OCI-LY7 (cell line): ENCODE results near the gene TOM1L2. TPM values are rescaled to one million over a fixed set of nuclear protein-coding genes. Genes with fewer than 3 reads are reported as not detected.
A peak's percentile ranks its signal among the peaks of the same experiment; 100 is the strongest.

Experiments
- BruUV-seq: library from RNA; stranded (reverse); fragments of 400-500 nt; replicated peaks from 2 replicates; lab custom pipeline; 2021; lab: Mats Ljungman, UMichigan
- CTCF ChIA-PET: fragments of 300-600 bp; sonication (Branson Sonifier 250); formaldehyde crosslinking; loops from one replicate; lab custom pipeline; 2022; ENCODE audit warnings: antibody characterized with exemption; ENCODE audit not compliant: unreplicated experiment; lab: Charles Lee
- POLR2A ChIA-PET: fragments of 300-600 bp; sonication (Branson Sonifier 250); formaldehyde crosslinking; loops from one replicate; lab custom pipeline; 2022; ENCODE audit warnings: antibody characterized with exemption; lab: Charles Lee
- DNase-seq: peaks from one replicate; pipeline ENCODE4 v3.0.0-alpha.2; 2015; ENCODE audit warnings: low spot score
- H2AFZ ChIP-seq: fragments of 200-600 bp; sonication (generic), shearing (Covaris generic); 2 replicates; pipeline ENCODE4 v1.6.1; 2014; ENCODE audit warnings: mild to moderate bottlenecking, antibody characterized with exemption, low read length, moderate library complexity
- H3K27ac ChIP-seq: fragments of 200-600 bp; sonication (generic); 2 replicates; pipeline ENCODE4 v1.5.1; 2014; ENCODE audit warnings: mixed run types, low read depth, mild to moderate bottlenecking, moderate library complexity, low read length, inconsistent platforms; ENCODE audit not compliant: poor library complexity, severe bottlenecking
- H3K36me3 ChIP-seq: fragments of 200-600 bp; sonication (generic); 2 replicates; pipeline ENCODE4 v1.6.1; 2014; ENCODE audit warnings: mild to moderate bottlenecking, antibody characterized with exemption, low read length, moderate library complexity, mixed read lengths; ENCODE audit not compliant: insufficient read depth
- H3K4me1 ChIP-seq: fragments of 200-600 bp; sonication (generic); 2 replicates; pipeline ENCODE4 v1.5.1; 2014; ENCODE audit warnings: mild to moderate bottlenecking, low read length; ENCODE audit not compliant: insufficient read depth, poor library complexity, severe bottlenecking
- H3K4me2 ChIP-seq: fragments of 200-600 bp; sonication (generic); 2 replicates; pipeline ENCODE4 v1.6.1; 2014; ENCODE audit warnings: mild to moderate bottlenecking, low read length
- H3K4me3 ChIP-seq: fragments of 200-600 bp; sonication (generic); 2 replicates; pipeline ENCODE4 v1.5.1; 2014; ENCODE audit warnings: mild to moderate bottlenecking, low read depth, low read length; ENCODE audit not compliant: poor library complexity, severe bottlenecking
- H3K79me2 ChIP-seq: fragments of 200-600 bp; sonication (generic); 2 replicates; pipeline ENCODE4 v1.6.1; 2016; ENCODE audit warnings: low read depth, mild to moderate bottlenecking, low read length, moderate library complexity, mixed read lengths; ENCODE audit not compliant: insufficient read depth
- H3K9me2 ChIP-seq: fragments of 200-600 bp; sonication (generic); 2 replicates; pipeline ENCODE4 v1.6.1; 2016; ENCODE audit warnings: mild to moderate bottlenecking, low read length, mixed read lengths; ENCODE audit not compliant: insufficient read depth
- H3K9me3 ChIP-seq: fragments of 200-600 bp; sonication (generic); 2 replicates; pipeline ENCODE4 v1.6.1; 2014; ENCODE audit warnings: mild to moderate bottlenecking, mixed run types, low read length, mixed read lengths
- H4K20me1 ChIP-seq: fragments of 200-600 bp; sonication (generic); 2 replicates; pipeline ENCODE4 v1.6.1; 2014; ENCODE audit warnings: mild to moderate bottlenecking, antibody characterized with exemption, low read length, moderate library complexity, mixed read lengths; ENCODE audit not compliant: insufficient read depth
- EZH2phosphoT487 ChIP-seq: fragments of 200-600 bp; sonication (generic); IDR thresholded peaks from 2 replicates; pipeline ENCODE4 v1.6.1; 2018; ENCODE audit warnings: low read depth, borderline replicate concordance, mild to moderate bottlenecking, mixed run types, antibody characterized with exemption, low read length, moderate library complexity, mixed read lengths
- intact Hi-C: fragments of 100-400 bp; cut with micrococcal nuclease; formaldehyde crosslinking; loops from one replicate; pipeline ENCODE4 v1.10.0; 2022; ENCODE audit not compliant: unreplicated experiment
- total RNA-seq, 2 experiments: library from RNA; depleted of rRNA in 1 of 2; stranded (reverse); fragments of >200 nt in 1 of 2; shearing (Covaris generic) in 1 of 2; gene quantifications; 2 replicates each; pipeline ENCODE4 v1.2.3, GENCODE V29; 2014 to 2022
- TF ChIP-seq, protein P1 (sequence below): fragments of 200-600 bp; sonication (generic); conservative IDR thresholded peaks from 2 replicates; pipeline ENCODE4 v1.5.1; 2014; ENCODE audit warnings: mild to moderate bottlenecking, antibody characterized with exemption, low read length, moderate library complexity, mixed read lengths

TOM1L2 gene
- total RNA-seq, 2 experiments from 2014 or later: 4.9 to 14.3 TPM

DNA sequence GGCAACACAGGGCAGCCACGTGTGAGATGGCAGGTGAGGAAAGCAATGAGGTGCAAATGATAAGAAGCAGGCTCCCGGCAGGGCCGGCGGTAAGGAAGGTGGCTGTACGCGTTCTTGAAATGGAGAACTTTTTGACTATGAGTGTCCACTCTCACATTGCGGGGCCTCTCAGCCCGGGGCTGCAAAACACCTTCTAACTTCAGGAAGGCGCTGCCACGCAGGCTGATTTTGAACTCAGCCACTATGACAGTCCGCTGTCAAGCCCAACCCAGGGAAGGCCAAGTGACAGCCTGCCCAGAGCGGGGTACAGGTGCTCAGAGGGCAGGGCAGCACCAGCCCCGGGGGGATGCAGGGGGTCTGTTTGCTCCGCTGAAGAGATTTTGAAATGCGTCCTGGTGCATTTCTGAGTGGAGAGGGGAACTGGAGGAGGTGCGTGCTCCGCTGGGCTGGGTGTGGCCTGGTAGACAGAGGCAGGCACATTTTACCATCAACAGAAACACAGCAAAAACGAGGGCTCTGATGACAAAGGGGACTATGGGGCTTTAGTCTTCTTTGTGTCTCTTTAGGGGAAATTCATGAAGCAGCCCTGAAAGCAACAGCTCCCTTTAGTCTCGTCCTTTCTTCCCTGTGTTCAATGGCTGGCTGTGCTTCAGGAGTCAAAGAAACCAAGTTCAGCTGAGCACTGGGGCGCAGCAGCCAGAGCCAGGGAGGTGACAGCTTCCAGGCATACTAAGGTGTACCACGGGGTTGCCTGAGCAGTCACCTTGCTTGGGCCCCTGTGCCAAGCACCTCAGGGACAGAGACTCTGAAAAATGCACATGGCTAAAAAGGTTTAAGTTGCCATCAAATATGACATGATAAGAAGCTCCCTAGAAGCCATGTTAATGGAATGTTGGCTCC is 120.8 kb downstream of the TOM1L2 start:
- ChIA-PET CTCF (no interaction called here), POLR2A (interaction anchor here (0.6 to 1.0 kb wide), 2 partner anchors 12 to 77 kb away, joined by 3 read pairs; no protein-coding TSS in a partner anchor)
- peaks cover 23% of the 10 kb centered on the region for H3K4me1 ChIP-seq
- TF ChIP-seq EZH2phosphoT487: no peak
- TF ChIP-seq, protein P1, sequence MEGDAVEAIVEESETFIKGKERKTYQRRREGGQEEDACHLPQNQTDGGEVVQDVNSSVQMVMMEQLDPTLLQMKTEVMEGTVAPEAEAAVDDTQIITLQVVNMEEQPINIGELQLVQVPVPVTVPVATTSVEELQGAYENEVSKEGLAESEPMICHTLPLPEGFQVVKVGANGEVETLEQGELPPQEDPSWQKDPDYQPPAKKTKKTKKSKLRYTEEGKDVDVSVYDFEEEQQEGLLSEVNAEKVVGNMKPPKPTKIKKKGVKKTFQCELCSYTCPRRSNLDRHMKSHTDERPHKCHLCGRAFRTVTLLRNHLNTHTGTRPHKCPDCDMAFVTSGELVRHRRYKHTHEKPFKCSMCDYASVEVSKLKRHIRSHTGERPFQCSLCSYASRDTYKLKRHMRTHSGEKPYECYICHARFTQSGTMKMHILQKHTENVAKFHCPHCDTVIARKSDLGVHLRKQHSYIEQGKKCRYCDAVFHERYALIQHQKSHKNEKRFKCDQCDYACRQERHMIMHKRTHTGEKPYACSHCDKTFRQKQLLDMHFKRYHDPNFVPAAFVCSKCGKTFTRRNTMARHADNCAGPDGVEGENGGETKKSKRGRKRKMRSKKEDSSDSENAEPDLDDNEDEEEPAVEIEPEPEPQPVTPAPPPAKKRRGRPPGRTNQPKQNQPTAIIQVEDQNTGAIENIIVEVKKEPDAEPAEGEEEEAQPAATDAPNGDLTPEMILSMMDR: no peak
- H3K79me2 ChIP-seq: no peaks in the 10 kb centered on the region
- no peak overlapping the region for H3K27ac ChIP-seq
- H3K9me3 ChIP-seq: no peaks in the 10 kb centered on the region
- intact Hi-C loops: no loop called here
- no peak overlapping the region for H2AFZ ChIP-seq
- BruUV-seq: no TSS peak
- H3K36me3 ChIP-seq: no peaks in the 10 kb centered on the region
- H3K9me2 ChIP-seq: no peaks in the 10 kb centered on the region
- H3K4me3 ChIP-seq: no peak overlapping the region
- H4K20me1 ChIP-seq: no peaks in the 10 kb centered on the region
- no peak overlapping the region for H3K4me2 ChIP-seq
- no peak for DNase-seq

- Histone ChIP-seq H3K4me2 (peak overlapping the region; percentile 45), H3K79me2 (no peaks in the 10 kb centered on the region), H2AFZ (peak overlapping the region; percentile 85), H3K4me1 (peaks cover 23% of the 10 kb centered on the region), H3K4me3 (no peak overlapping the region), H3K27ac (peak overlapping the region; percentile 39), H3K36me3 (no peaks in the 10 kb centered on the region), H4K20me1 (no peaks in the 10 kb centered on the region), H3K9me2 (no peaks in the 10 kb centered on the region), H3K9me3 (no peaks in the 10 kb centered on the region)
- ChIA-PET POLR2A (interaction anchor here (0.7 to 2.1 kb wide), 7 partner anchors 9 to 1788 kb away, joined by 3 to 12 read pairs (median 5); partner anchors contain the start of gene SREBF1), CTCF (no interaction called here)
- intact Hi-C loops: no loop called here
- DNase-seq: peak; percentile 85
- no TSS peak for BruUV-seq
- TF ChIP-seq EZH2phosphoT487: no peak
- TF ChIP-seq, protein P1: peak; percentile 68
These were observed 122.3 kb downstream of the TOM1L2 start for GRCh38 chr17:17849845-17850373.
